ENCODE results near the gene NRXN3. TPM values are rescaled to one million over a fixed set of nuclear protein-coding genes. Genes with fewer than 3 reads are reported as not detected.

Gene NRXN3
- total and polyA plus RNA-seq, 7 donors = 0.06 to 0.74 (median 0.15) TPM

DNA sequence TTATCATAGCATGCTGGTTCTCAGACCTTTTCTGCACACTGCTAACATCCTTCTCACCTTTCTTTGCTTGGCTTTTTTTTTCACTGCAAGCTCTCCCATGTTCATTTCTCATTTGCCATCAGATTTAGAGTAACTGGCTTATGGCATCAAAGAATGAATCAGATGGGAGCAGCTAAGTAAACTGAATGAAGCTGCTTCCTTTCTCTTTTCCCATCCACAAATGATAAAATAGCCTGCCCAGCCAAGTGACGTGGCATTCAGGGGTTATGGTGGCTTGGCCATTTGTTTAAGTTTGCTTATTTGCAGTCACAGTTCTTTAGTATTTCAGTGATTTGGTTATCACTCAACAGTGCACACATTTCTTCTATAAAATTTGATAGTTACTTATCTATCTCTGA is 1332.6 kb downstream of the NRXN3 start:
- intact Hi-C loops (cut with DNase I) = no loop called here
- H3K4me3 ChIP-seq = no peak overlapping the region
- TF ChIP-seq, protein P1, sequence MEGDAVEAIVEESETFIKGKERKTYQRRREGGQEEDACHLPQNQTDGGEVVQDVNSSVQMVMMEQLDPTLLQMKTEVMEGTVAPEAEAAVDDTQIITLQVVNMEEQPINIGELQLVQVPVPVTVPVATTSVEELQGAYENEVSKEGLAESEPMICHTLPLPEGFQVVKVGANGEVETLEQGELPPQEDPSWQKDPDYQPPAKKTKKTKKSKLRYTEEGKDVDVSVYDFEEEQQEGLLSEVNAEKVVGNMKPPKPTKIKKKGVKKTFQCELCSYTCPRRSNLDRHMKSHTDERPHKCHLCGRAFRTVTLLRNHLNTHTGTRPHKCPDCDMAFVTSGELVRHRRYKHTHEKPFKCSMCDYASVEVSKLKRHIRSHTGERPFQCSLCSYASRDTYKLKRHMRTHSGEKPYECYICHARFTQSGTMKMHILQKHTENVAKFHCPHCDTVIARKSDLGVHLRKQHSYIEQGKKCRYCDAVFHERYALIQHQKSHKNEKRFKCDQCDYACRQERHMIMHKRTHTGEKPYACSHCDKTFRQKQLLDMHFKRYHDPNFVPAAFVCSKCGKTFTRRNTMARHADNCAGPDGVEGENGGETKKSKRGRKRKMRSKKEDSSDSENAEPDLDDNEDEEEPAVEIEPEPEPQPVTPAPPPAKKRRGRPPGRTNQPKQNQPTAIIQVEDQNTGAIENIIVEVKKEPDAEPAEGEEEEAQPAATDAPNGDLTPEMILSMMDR (IDR thresholded peaks at IDR 0.05) = no peak
- no peak overlapping the region for H3K27ac ChIP-seq
- no peaks in the 10 kb centered on the region for H3K9me3 ChIP-seq
- H3K4me1 ChIP-seq = no peaks in the 10 kb centered on the region
- ATAC-seq = no peak
- no peaks in the 10 kb centered on the region for H3K27me3 ChIP-seq (ENCODE audit: insufficient read depth in 3 of 3, low read length in 2 of 3)
- no peaks in the 10 kb centered on the region for H3K36me3 ChIP-seq (ENCODE audit: insufficient read depth in 1 of 2, low read depth in 1 of 2)
- WGBS, 3 donors = 61 to 79% (median 70%) methylated on average over 1 of the region's 1 CpG
- no peak for DNase-seq

DNA sequence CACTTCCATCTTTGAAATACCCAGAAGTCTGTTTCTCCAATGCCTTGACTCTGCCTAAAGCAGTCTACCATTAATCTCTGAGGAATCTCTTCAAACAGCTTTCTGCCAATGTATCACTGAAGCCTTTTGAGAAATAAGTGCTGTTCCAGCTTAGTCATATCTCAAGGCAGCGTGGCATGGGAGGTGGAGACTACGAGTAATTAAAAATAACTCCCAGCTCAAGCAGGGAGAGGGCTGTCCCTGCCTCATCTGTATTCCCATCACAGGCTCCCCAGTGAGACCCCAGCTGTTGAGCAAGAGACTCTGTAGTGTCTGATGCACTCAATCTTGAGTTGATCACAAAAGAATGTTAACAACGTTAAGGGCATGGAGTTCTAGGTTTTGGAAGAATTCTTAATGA is 1340.5 kb downstream of the NRXN3 start:
- Histone ChIP-seq H3K4me1 (no peaks in the 10 kb centered on the region), H3K27ac (no peak overlapping the region), H3K36me3 (ENCODE audit: insufficient read depth in 1 of 2, low read depth in 1 of 2) (no peaks in the 10 kb centered on the region), H3K4me3 (no peak overlapping the region), H3K27me3 (ENCODE audit: insufficient read depth in 3 of 3, low read length in 2 of 3) (no peaks in the 10 kb centered on the region), H3K9me3 (no peaks in the 10 kb centered on the region)
- DNase-seq = no peak
- TF ChIP-seq, protein P1 (IDR thresholded peaks at IDR 0.05) = no peak
- no peak for ATAC-seq
- 26 to 33% (median 30%) methylated on average over 3 of the region's 3 CpGs for WGBS, 3 donors
- intact Hi-C loops (cut with DNase I) = no loop called here

DNA sequence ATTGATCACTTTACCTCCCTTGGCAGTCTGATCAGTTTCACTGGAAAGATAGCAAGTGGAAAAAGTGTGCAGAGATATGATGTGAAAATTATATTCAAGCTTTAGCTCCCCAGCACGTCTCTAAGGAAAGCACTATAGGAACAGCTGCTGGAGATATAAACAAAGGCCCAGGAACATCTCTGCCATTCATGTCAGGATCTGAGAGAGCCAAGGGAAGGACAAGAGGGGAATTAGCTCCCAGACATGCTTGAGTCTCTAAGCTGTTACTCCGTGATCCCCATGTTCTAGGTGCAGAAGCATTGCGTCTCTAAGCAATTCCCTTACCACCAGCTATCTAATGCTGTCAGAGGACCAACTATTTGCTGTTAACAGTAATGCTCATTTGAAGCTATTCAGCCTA is 1341.0 kb downstream of the NRXN3 start:
- Histone ChIP-seq H3K4me3 (no peak overlapping the region), H3K4me1 (no peaks in the 10 kb centered on the region), H3K9me3 (no peaks in the 10 kb centered on the region), H3K36me3 (ENCODE audit: insufficient read depth in 1 of 2, low read depth in 1 of 2) (no peaks in the 10 kb centered on the region), H3K27me3 (ENCODE audit: insufficient read depth in 3 of 3, low read length in 2 of 3) (no peaks in the 10 kb centered on the region), H3K27ac (no peak overlapping the region)
- ATAC-seq = no peak
- WGBS, 3 donors = 72 to 74% (median 74%) methylated on average over 3 of the region's 3 CpGs
- intact Hi-C loops (cut with DNase I) = no loop called here
- no peak for DNase-seq
- TF ChIP-seq, protein P1 (IDR thresholded peaks at IDR 0.05) = no peak

DNA sequence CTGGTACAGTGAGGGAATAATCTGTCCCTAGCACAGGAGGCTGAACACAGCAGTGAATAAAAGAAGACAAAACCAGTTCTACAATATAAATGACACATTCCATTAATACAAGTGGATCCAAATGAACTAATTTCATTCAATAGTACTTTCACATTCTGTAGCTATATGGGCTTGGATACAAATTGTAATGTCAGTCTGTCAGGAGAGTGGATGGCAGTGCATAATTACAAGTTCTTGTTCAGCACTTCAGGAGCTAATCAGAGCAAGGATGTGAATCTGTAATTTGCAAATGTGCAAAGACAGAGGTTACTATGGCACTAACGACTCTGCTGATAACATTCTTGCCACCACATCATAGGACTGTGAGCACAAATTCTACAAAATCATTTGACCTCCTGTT is 1343.3 kb downstream of the NRXN3 start:
- no peaks in the 10 kb centered on the region for H3K9me3 ChIP-seq
- 58 to 72% (median 62%) methylated on average over 1 of the region's 1 CpG for WGBS, 3 donors
- H3K36me3 ChIP-seq (ENCODE audit: insufficient read depth in 1 of 2, low read depth in 1 of 2) = no peaks in the 10 kb centered on the region
- H3K27me3 ChIP-seq (ENCODE audit: insufficient read depth in 3 of 3, low read length in 2 of 3) = no peaks in the 10 kb centered on the region
- intact Hi-C loops (cut with DNase I) = no loop called here
- DNase-seq = no peak
- ATAC-seq = no peak
- no peak overlapping the region for H3K4me3 ChIP-seq
- H3K27ac ChIP-seq = no peak overlapping the region
- TF ChIP-seq, protein P1 (IDR thresholded peaks at IDR 0.05) = no peak
- H3K4me1 ChIP-seq = no peaks in the 10 kb centered on the region

DNA sequence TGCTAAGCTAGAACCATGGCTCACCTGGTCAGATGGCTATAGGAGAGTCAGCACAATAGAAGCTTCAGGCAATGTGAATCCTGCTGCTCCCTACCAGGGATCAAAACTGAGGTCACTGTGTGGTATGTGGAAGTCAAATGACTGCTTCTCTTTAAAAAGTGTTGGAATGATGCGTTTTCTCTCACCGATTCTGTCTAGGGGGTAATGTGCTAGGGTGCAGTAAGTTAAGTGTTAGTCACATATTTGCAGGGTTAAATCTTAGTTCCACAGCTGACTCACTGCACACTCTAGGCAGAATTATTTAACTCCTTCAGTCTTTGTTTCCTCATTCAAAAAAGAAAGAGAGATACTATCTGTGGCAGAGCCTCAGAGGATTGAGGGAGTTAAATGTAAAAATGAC is 1344.5 kb downstream of the NRXN3 start:
- 57 to 79% (median 60%) methylated on average over 2 of the region's 2 CpGs for WGBS, 3 donors
- intact Hi-C loops (cut with DNase I) = no loop called here
- no peak overlapping the region for H3K4me3 ChIP-seq
- H3K27me3 ChIP-seq (ENCODE audit: insufficient read depth in 3 of 3, low read length in 2 of 3) = no peaks in the 10 kb centered on the region
- no peak for DNase-seq
- TF ChIP-seq, protein P1 (IDR thresholded peaks at IDR 0.05) = no peak
- no peak overlapping the region for H3K27ac ChIP-seq
- no peaks in the 10 kb centered on the region for H3K4me1 ChIP-seq
- H3K9me3 ChIP-seq = no peaks in the 10 kb centered on the region
- ATAC-seq = no peak
- H3K36me3 ChIP-seq (ENCODE audit: insufficient read depth in 1 of 2, low read depth in 1 of 2) = no peaks in the 10 kb centered on the region

All from psoas muscle (tissue), 8 donors.